Measurements from ENCODE around the gene LIFR. TPM values are rescaled to one million over a fixed set of nuclear protein-coding genes. Genes with fewer than 3 reads are reported as not detected.
"Not testable (repeated sequence)": the region's sequence is repeated elsewhere in the genome, so short reads cannot be mapped to it uniquely, and the experiment has no call there.

Gene LIFR
- total RNA-seq, 2 experiments from 2014 or later, result 0.20 TPM; not detected in 1

GRCh38 chr5:38576442-38576841 lies 20.0 kb upstream of the LIFR start:
- H3K4me1 Mint-ChIP-seq (ENCODE audit: low read depth), result no peaks in the 10 kb centered on the region
- H3K9me3 Mint-ChIP-seq, result no peaks in the 10 kb centered on the region
- no peak overlapping the region for H3K4me3 Mint-ChIP-seq
- H3K27ac Mint-ChIP-seq, result no peak overlapping the region
- no peak for DNase-seq
- intact Hi-C loops (cut with micrococcal nuclease), result no loop called here
- H3K27me3 Mint-ChIP-seq (ENCODE audit: low read depth), result peaks cover 23% of the 10 kb centered on the region
- H3K36me3 Mint-ChIP-seq (ENCODE audit: low read depth), result no peaks in the 10 kb centered on the region
- CTCF ChIA-PET, result no interaction called here

GRCh38 chr5:38575476-38575875 lies 19.0 kb upstream of the LIFR start:
- Mint-ChIP-seq H3K27ac (no peak overlapping the region), H3K4me3 (no peak overlapping the region), H3K9me3 (no peaks in the 10 kb centered on the region), H3K4me1 (ENCODE audit: low read depth) (no peaks in the 10 kb centered on the region), H3K36me3 (ENCODE audit: low read depth) (no peaks in the 10 kb centered on the region), H3K27me3 (ENCODE audit: low read depth) (peaks cover 18% of the 10 kb centered on the region)
- intact Hi-C loops (cut with micrococcal nuclease), result no loop called here
- CTCF ChIA-PET, result no interaction called here
- no peak for DNase-seq

DNA sequence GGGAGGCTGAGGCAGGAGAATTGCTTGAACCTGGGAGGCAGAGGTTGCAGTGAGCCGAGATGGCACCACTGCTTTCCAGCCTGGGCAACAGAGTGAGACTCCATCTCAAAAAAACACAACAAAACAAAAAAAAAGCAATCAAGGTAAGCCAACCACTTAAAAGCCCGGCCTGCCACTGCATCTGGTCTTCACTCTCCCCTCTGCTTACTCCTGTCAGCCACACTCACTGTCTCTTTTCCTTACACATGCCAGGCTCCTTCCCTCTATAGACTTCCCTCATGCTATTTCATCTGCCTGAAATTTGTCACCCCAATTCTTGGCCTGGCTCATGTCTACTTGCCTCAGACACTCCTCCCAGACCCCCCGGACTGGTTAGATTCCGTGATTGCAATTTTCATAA lies 17.6 kb upstream of the LIFR start:
- no peak overlapping the region for H3K4me3 Mint-ChIP-seq
- no peak for DNase-seq
- no peaks in the 10 kb centered on the region for H3K36me3 Mint-ChIP-seq (ENCODE audit: low read depth)
- H3K9me3 Mint-ChIP-seq, result no peaks in the 10 kb centered on the region
- intact Hi-C loops (cut with micrococcal nuclease), result no loop called here
- H3K27ac Mint-ChIP-seq, result no peak overlapping the region
- H3K4me1 Mint-ChIP-seq (ENCODE audit: low read depth), result no peaks in the 10 kb centered on the region
- peaks cover 12% of the 10 kb centered on the region for H3K27me3 Mint-ChIP-seq (ENCODE audit: low read depth)
- CTCF ChIA-PET, result no interaction called here

GRCh38 chr5:38573521-38573920 lies 17.1 kb upstream of the LIFR start:
- intact Hi-C loops (cut with micrococcal nuclease), result no loop called here
- no peak for DNase-seq
- Mint-ChIP-seq H3K4me3 (no peak overlapping the region), H3K4me1 (ENCODE audit: low read depth) (no peaks in the 10 kb centered on the region), H3K27me3 (ENCODE audit: low read depth) (peaks cover 10% of the 10 kb centered on the region), H3K36me3 (ENCODE audit: low read depth) (no peaks in the 10 kb centered on the region), H3K27ac (no peak overlapping the region), H3K9me3 (no peaks in the 10 kb centered on the region)
- CTCF ChIA-PET, result no interaction called here

GRCh38 chr5:38569180-38569579 lies 12.7 kb upstream of the LIFR start:
- Mint-ChIP-seq H3K9me3 (no peaks in the 10 kb centered on the region), H3K27me3 (ENCODE audit: low read depth) (peaks cover 16% of the 10 kb centered on the region), H3K27ac (no peak overlapping the region), H3K4me1 (ENCODE audit: low read depth) (no peaks in the 10 kb centered on the region), H3K4me3 (no peak overlapping the region), H3K36me3 (ENCODE audit: low read depth) (no peaks in the 10 kb centered on the region)
- no peak for DNase-seq
- intact Hi-C loops (cut with micrococcal nuclease), result no loop called here
- CTCF ChIA-PET, result no interaction called here

- CTCF ChIA-PET, result interaction anchor here (0.6 to 1.2 kb wide), 2 partner anchors 126 to 266 kb away, joined by 4 read pairs; no protein-coding TSS in a partner anchor
- peaks cover 21% of the 10 kb centered on the region for H3K27me3 Mint-ChIP-seq (ENCODE audit: low read depth)
- DNase-seq; H3K36me3 Mint-ChIP-seq (ENCODE audit: low read depth); H3K4me1 Mint-ChIP-seq (ENCODE audit: low read depth); H3K4me3 Mint-ChIP-seq; H3K27ac Mint-ChIP-seq; intact Hi-C loops (cut with micrococcal nuclease); H3K9me3 Mint-ChIP-seq: not testable (repeated sequence)
Measured at GRCh38 chr5:38567306-38567705, 10.9 kb upstream of the LIFR start.

- Mint-ChIP-seq H3K27me3 (ENCODE audit: low read depth) (peaks cover 28% of the 10 kb centered on the region), H3K4me3 (no peak overlapping the region), H3K36me3 (ENCODE audit: low read depth) (no peaks in the 10 kb centered on the region), H3K9me3 (no peaks in the 10 kb centered on the region), H3K4me1 (ENCODE audit: low read depth) (no peaks in the 10 kb centered on the region), H3K27ac (no peak overlapping the region)
- DNase-seq, result no peak
- intact Hi-C loops (cut with micrococcal nuclease), result no loop called here
- CTCF ChIA-PET, result no interaction called here
Measured at GRCh38 chr5:38563624-38564023, 7.2 kb upstream of the LIFR start.

GRCh38 chr5:38562444-38563210 lies 6.2 kb upstream of the LIFR start:
- DNase-seq, result no peak
- Mint-ChIP-seq H3K27ac (no peak overlapping the region), H3K4me3 (no peak overlapping the region), H3K36me3 (ENCODE audit: low read depth) (no peaks in the 10 kb centered on the region), H3K4me1 (ENCODE audit: low read depth) (peaks cover under 1% of the 10 kb centered on the region), H3K27me3 (ENCODE audit: low read depth) (peaks cover 29% of the 10 kb centered on the region), H3K9me3 (no peaks in the 10 kb centered on the region)
- intact Hi-C loops (cut with micrococcal nuclease), result no loop called here
- CTCF ChIA-PET, result no interaction called here

- intact Hi-C loops (cut with micrococcal nuclease), result loop anchor here (5.0 to 10.0 kb wide), 3 partner anchors 105 to 513 kb away; partner anchors contain the start of gene RICTOR
- DNase-seq, result no peak
- Mint-ChIP-seq H3K4me3 (no peak overlapping the region), H3K27ac (no peak overlapping the region), H3K4me1 (ENCODE audit: low read depth) (peaks cover 7% of the 10 kb centered on the region), H3K36me3 (ENCODE audit: low read depth) (no peaks in the 10 kb centered on the region), H3K27me3 (ENCODE audit: low read depth) (peaks cover 48% of the 10 kb centered on the region), H3K9me3 (no peaks in the 10 kb centered on the region)
- CTCF ChIA-PET, result interaction anchor here (0.6 to 1.2 kb wide), 2 partner anchors 12 to 257 kb away, joined by 3 read pairs; no protein-coding TSS in a partner anchor
Measured at GRCh38 chr5:38559428-38559827, 3.0 kb upstream of the LIFR start.

DNA sequence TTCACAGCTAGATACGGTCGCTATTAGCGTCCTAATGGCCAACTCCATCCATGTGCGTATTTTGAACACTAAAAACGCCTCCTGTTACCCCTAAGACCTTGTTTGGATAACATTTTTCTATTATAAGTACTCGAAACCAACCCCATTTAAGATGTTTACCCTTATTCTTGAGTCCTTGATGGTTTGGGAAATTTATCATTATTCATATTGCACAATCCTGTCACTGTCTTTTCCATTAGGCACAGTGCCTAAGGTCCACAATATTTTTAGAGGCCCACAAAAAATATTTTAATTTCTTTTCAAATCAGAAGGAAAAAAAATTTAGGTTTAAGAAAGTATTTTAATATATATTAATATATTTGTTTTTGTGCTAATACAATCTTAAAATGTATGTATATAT lies 1.3 kb upstream of the LIFR start:
- intact Hi-C loops (cut with micrococcal nuclease), result loop anchor here (5.0 to 10.0 kb wide), 3 partner anchors 107 to 515 kb away; partner anchors contain the start of gene RICTOR
- DNase-seq, result no peak
- Mint-ChIP-seq H3K9me3 (no peaks in the 10 kb centered on the region), H3K27me3 (ENCODE audit: low read depth) (peaks cover 54% of the 10 kb centered on the region), H3K36me3 (ENCODE audit: low read depth) (no peaks in the 10 kb centered on the region), H3K4me1 (ENCODE audit: low read depth) (peaks cover 7% of the 10 kb centered on the region), H3K4me3 (peak overlapping the region; percentile 79), H3K27ac (no peak overlapping the region)
- CTCF ChIA-PET, result interaction anchor here (1.3 kb wide), 1 partner anchor 116 kb away, joined by 4 read pairs; no protein-coding TSS in a partner anchor

GRCh38 chr5:38557308-38557710 lies 863 bp upstream of the LIFR start:
- Mint-ChIP-seq H3K27ac (no peak overlapping the region), H3K36me3 (ENCODE audit: low read depth) (no peaks in the 10 kb centered on the region), H3K4me3 (peak overlapping the region; percentile 79), H3K4me1 (ENCODE audit: low read depth) (peaks cover 7% of the 10 kb centered on the region), H3K9me3 (no peaks in the 10 kb centered on the region), H3K27me3 (ENCODE audit: low read depth) (peaks cover 56% of the 10 kb centered on the region)
- CTCF ChIA-PET, result interaction anchor here (1.3 kb wide), 1 partner anchor 115 kb away, joined by 4 read pairs; no protein-coding TSS in a partner anchor
- intact Hi-C loops (cut with micrococcal nuclease), result loop anchor here (5.0 to 10.0 kb wide), 3 partner anchors 107 to 515 kb away; partner anchors contain the start of gene RICTOR
- peak; percentile 9 for DNase-seq

GRCh38 chr5:38556088-38556598 lies 303 bp downstream of the LIFR start:
- Mint-ChIP-seq H3K4me3 (peak overlapping the region; percentile 78), H3K9me3 (no peaks in the 10 kb centered on the region), H3K27me3 (ENCODE audit: low read depth) (peaks cover 51% of the 10 kb centered on the region), H3K36me3 (ENCODE audit: low read depth) (no peaks in the 10 kb centered on the region), H3K27ac (no peak overlapping the region), H3K4me1 (ENCODE audit: low read depth) (peaks cover 7% of the 10 kb centered on the region)
- intact Hi-C loops (cut with micrococcal nuclease), result loop anchor here (5.0 to 10.0 kb wide), 3 partner anchors 109 to 516 kb away; partner anchors contain the start of gene RICTOR
- DNase-seq, result peak; percentile 22
- CTCF ChIA-PET, result interaction anchor here (0.9 to 3.2 kb wide), 2 partner anchors 45 to 115 kb away, joined by 3 to 14 read pairs; no protein-coding TSS in a partner anchor
